NCI-H1930 (cell line): ENCODE data around the gene GPC5.
"Not testable (repeated sequence)": the region's sequence is repeated elsewhere in the genome, so short reads cannot be mapped to it uniquely, and the experiment has no call there.

Experiments
- DNase-seq, 2 experiments: peaks; one replicate each; lab custom pipeline; 2025; lab: John Stamatoyannopoulos, UW

The GPC5 gene

DNA sequence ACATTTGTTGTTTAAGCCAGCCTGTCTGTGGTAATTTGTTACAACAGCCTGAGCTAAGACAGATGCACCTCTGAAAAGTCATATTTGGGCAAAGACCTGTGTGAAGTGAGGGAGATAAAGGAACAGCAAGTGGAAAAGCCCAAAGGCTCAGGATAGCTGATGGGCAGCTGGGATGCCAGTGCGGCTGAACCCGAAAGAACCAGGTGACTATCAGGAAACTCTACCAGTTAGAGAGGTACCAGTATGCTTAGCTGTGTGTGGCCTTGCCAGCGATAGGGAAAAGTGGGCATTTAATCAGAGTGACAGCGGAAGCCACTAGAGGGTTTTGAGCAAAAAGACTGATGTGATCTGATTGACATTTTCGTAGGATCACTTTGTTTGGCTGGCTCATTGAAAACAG, 1063.4 kb downstream of the GPC5 start:
- DNase-seq: no peak

- DNase-seq: peak in 1 of 2 experiments; percentile 5
Measured at GRCh38 chr13:92463134-92463533, 1064.7 kb downstream of the GPC5 start.

DNA sequence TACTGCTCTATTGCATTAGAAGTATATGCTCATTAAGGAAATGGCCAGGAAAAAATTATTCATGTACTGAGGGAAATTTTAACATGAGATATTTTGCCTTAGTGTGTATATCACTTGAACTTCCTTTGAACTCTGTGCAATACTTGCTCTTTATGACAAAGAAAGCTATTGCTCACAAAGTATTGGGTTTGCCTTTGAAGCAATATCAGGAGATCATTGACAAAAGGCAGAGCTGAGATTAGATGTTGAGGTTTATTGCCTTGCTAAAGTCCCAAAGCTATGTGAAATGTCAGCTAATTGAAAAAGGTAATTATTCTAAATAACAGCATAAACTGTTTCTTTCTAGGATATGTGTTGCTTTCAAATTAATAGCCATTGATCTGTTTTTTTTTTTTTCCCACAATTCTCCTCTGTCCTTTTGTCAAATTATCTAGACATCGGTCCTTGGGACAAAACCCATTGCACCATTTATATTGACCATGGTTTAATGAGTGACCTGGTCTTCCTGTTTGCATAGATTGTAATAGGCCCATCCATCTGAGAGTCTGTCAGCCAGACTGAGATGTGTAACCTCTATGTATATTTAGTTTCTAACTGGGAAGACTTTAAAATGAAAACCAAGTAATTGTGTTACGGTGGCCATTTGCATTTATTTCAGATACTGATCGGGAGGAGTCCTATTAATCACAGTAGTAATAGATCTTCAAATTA, 1075.5 kb downstream of the GPC5 start:
- no peak for DNase-seq

DNA sequence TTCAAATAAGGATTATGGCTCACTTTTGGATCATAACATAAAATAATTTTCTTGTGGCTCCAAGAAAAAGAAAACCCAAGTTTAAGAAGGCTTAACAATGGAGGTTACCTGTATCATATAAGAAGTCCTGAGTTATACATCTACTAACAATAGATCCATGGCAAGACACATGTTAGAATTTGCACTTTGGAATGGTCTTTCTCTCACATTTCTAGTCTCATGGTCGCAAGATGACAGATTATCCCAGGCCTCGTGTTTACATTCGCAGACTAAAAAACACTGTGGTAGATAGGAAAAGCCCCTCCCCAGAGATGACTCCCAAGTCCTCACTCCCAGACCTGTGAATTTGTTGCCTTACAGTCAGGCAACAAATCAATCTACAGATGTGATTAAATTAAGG, 1082.0 kb downstream of the GPC5 start:
- no peak for DNase-seq

DNA sequence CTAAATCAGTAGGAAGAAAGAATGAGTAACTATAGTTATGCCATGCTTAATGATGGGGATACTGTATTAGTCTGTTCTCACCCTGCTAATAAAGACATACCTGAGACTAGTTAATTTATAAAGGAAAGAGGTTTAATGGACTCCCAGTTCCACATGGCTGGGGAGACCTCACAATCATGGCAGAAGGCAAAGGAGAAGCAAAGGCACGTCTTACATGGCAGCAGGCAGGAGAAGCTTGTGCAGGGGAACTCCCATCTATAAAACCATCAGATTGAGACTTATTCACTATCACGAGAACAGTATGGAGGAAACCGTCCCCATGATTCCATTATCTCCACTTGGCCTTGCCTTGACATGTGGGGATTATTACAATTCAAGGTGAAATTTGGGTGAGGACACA, 1084.4 kb downstream of the GPC5 start:
- not testable (repeated sequence) for DNase-seq

DNA sequence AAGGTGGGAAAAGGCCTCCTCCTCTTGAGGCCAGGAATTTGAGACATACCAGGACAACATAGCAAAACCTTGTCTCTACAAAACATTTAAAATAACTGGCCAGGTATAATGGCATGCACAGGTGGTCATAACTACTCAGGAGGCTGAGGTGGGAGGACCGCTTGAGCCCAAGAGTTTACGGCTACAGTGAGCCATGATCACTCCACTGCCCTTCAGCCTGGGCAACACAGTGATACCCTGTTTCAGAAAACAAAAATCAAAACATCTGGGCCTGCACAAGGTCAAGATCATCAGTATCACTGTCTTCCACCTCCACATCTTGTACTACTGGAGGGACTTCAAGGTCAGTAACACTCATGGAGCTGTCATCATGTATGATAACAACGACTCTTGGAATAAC, 1085.5 kb downstream of the GPC5 start:
- no peak for DNase-seq

GRCh38 chr13:92487238-92487637, 1088.8 kb downstream of the GPC5 start:
- no peak for DNase-seq

DNA sequence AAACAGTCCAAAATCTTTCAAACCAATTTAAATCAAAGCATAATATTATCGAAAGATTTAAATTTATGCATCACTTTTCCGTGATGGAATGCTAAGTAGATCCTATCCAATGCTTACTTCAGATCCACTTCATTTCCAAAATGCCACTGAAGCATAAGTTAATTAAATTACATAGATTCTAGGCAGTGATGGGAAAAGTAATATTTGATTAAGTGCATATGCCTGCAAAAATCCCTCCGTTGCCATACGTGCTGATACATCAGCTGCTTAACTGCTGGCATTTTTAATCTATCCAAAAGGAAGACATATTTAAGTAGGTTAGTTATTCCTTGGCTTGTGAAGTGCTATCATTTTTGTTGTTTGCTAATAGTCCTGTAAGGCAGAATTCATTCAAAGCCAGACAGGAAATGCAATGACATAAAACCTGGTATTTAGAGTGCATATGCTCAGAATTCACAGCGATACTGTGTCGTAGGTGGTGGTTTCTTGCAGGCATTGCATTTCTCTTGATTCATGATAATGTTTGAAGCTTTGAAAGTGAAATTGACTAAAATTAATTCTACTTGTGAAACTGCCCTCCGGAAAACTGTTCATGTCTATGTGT, 1089.9 kb downstream of the GPC5 start:
- DNase-seq: no peak

- no peak for DNase-seq
Measured at GRCh38 chr13:92491839-92492238, 1093.4 kb downstream of the GPC5 start.

GRCh38 chr13:92494915-92495314, 1096.5 kb downstream of the GPC5 start:
- DNase-seq: no peak

DNA sequence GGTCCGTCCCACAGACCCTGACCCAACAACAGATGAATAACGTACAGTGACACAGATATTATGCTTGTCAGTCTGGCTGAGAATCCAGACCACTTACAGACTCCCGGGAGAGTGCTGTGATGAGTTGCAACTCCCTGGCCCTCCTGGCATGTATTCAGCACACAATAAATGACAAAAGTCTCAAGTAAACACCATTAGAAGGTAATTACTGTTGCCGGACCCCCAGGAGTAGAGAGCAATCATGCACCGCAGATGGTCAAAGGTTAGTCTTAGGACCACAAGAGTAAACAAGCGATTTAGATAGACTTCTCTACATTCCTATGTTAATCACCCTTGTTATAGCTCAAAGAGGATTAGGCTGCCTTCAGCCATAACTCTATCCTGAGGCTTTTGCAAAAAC, 1101.8 kb downstream of the GPC5 start:
- DNase-seq: no peak

DNA sequence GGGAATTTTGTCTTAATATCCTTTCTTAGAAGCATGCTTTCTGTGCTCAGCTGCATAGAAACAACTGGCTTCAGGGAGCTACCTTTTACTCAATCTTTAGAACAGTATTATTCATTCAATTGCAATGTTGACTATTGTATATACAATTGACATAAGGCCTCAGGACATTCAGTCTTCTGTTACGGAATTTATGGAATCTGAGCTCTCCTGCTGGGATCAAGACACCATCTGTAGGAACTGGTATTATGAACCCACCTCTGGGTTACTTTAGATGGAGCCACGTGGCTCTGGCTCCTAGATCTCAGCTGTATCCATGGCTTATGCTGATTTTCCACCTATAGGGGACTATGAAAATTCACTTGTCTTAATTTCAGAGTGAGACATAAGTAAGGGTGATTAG, 1112.0 kb downstream of the GPC5 start:
- DNase-seq: no peak

DNA sequence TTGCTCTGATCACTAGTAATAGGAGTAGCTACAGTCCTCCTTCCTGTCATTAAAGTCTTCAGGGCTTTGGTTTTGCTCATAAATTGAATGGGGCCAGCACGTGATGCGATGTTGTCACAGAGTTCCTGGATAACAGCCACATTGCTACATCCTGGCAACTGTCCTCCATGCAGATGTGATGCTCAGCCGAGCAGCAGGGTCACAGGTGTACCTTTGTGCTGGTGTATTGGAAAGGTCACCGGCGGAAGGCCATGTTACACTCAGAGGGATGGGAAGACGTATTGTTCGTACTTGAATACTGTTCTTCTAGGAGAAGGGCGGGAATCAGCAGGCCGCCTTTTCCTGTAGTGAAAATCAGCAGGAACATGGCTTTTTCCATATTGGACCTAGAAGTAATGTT, 1114.4 kb downstream of the GPC5 start:
- DNase-seq: no peak

- no peak for DNase-seq
Measured at GRCh38 chr13:92513672-92514071, 1115.3 kb downstream of the GPC5 start.

DNA sequence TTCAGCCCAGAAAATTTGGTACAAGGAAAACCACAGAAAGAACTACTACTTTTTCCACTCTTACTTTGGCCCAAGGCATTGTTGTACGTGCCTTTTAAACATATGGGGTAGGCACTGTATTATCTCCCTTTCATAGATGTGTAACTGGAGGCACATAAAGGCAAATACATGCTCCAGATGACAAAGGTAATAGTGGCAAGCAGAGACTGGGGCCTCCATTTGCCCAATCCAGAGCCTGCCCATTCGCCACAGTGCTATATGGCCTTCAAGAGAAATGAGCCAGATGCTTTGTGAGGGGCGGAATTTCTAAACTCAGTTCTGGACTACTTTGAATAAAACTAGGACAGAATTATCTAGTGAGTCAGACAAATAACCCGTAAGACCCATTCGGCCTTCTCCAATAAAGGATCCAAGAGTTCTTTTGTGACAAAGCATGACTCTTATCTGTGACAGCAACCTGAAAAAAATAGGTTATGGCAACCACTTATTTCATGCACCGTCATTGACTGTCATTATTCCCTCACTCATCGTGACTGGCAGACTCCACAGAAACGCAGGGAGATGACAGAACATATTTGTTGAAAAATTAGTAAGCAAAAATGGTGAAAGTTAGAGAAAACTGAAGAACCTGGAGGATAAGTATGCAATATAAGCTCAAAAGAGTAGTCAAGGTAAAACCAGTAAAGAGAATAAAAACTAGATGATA, 1116.2 kb downstream of the GPC5 start:
- DNase-seq: no peak

DNA sequence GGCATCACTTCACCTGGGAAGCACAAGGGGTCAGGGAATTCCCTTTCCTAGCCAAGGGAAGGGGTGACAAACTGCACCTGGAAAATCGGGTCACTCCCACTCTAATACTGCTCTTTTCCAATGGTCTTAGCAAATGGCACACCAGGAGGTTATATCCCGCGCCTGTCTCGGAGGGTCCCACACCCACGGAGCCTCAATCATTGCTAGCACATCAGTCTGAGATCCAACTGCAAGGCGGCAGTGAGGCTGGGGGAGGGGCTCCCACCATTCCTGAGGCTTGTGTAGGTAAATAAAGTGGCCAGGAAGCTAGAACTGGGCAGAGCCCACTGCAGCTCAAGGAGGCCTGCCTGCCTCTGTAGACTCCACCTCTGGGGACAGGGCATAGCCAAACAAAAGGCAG, 1118.5 kb downstream of the GPC5 start:
- DNase-seq: not testable (repeated sequence)

DNA sequence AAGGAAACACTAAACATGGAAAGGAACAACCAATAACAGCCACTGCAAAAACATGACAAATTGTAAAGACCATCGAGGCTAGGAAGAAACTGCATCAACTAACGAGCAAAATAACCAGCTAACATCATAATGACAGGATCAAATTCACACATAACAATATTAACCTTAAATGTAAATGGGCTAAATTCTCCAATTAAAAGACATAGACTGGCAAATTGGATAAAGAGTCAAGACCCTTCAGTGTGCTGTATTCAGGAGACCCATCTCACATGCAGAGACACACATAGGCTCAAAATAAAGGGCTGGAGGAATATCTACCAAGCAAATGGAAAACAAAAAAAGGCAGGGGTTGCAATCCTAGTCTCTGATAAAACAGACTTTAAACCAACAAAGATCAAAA, 1120.2 kb downstream of the GPC5 start:
- not testable (repeated sequence) for DNase-seq

DNA sequence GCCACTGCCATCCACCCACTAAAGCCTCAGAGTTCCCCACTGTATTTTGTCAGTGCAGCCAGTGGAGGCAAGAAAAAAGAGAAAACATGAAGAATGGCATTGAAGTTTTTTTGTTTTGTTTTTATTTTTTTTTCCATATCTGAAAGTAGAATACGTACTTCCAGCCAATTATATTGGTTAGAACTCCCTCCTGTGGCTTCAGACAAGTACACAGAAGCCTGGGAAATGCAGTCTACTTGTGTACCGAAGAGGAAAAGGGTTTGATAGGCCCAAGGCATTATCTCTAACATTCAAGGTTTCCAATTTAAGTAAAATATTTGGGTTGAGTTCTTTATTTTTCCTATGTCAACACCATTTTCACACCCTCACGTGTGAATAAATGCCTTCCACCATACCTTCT, 1131.9 kb downstream of the GPC5 start:
- DNase-seq: no peak

- DNase-seq: no peak
Measured at GRCh38 chr13:92535222-92536006, 1137.0 kb downstream of the GPC5 start.

GRCh38 chr13:92537471-92537870, 1139.0 kb downstream of the GPC5 start:
- DNase-seq: no peak

DNA sequence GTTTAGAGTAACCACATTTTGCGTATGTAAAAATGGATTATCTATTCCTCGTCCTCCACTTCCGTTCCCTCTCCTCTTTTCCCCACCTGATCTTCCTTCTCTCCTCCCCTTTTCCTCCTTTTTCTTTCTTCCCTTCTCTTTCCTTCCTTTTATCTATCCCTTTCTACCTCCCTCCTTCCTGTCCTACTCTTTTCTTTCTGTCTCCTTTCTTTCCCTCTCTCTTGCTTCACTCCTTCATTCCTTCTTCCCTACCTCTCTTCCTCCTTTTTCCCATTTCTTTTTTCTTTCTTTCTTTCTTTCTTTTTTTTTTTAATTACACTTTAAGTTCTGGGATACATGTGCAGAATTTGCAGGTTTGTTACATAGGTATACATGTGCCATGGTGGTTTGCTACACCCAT, 1139.7 kb downstream of the GPC5 start:
- no peak for DNase-seq

GRCh38 chr13:92539148-92539547, 1140.7 kb downstream of the GPC5 start:
- DNase-seq: not testable (repeated sequence)

DNA sequence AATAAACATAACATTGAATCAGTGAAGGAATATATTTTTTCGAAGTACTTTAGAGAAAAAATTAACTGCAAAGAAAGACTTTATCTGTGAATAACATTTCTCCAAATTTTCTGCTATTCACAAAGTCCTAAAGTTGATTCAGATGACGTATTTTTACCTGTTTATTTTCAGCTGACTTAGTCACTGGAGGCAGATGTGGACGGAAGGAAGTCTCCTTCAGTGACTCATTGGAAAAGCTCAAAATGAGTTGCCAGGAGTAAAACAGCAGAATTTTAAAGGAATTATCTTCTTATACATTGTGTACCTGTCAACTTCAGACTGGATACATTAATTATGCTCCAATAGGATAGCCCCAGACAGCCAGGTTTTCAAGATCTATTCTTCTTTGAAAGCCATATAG, 1148.8 kb downstream of the GPC5 start:
- no peak for DNase-seq
